M059J (cell line): ENCODE measurements around the gene PAX2. TPM values are rescaled to one million over a fixed set of nuclear protein-coding genes. Genes with fewer than 3 reads are reported as not detected.

Experiments
- DNase-seq: peaks from one replicate; pipeline ENCODE4 v3.0.0-alpha.2; 2012; ENCODE audit warnings: low read depth
- total RNA-seq: library from RNA; depleted of rRNA; stranded (reverse); fragments of >200 nt; shearing (Covaris generic); gene quantifications from 2 replicates; pipeline ENCODE4 v1.2.3, GENCODE V29; 2014; rRNA removed

PAX2 gene
- total RNA-seq, 1 experiment from 2014 or later = 0.30 TPM

- peak; percentile 76 for DNase-seq
Measured at GRCh38 chr10:100878291-100878910, 133.0 kb downstream of the PAX2 start.

Other genes with a start within 250 kb of the PAX2 start
- gene SEC31B, start 225.7 kb upstream of the PAX2 start, total RNA-seq = 0.34 and 1.0 TPM in 2 replicates
- gene NDUFB8, start 215.7 kb upstream of the PAX2 start, total RNA-seq = 184 and 205 TPM in 2 replicates
- 5.4 and 8.0 TPM in 2 replicates for gene HIF1AN, start 209.6 kb upstream of the PAX2 start, total RNA-seq
- 21.9 and 32.0 TPM in 2 replicates for gene SLF2, start 167.4 kb downstream of the PAX2 start, total RNA-seq
- 0.12 and 0.17 TPM in 2 replicates for gene SEMA4G, start 223.9 kb downstream of the PAX2 start, total RNA-seq
- gene MRPL43, start 241.9 kb downstream of the PAX2 start, total RNA-seq = 78.0 and 80.2 TPM in 2 replicates
- 5.4 and 9.6 TPM in 2 replicates for gene TWNK, start 242.0 kb downstream of the PAX2 start, total RNA-seq